ENCODE results near the gene NRN1. TPM values are rescaled to one million over a fixed set of nuclear protein-coding genes. Genes with fewer than 3 reads are reported as not detected.
A peak's percentile ranks its signal among the peaks of the same experiment; 100 is the strongest.

NRN1 gene
- total and polyA plus RNA-seq, 10 of the 15 experiments (the other 5 are each of a cell fraction or from before 2014, with no cell fraction given), result 0.13 to 22.6 (median 0.23) TPM; not detected in 1

- Histone ChIP-seq H4K20me1 (ENCODE audit: control insufficient read depth, insufficient read depth) (no peaks in the 10 kb centered on the region), H3K4me3 (peak overlapping the region; percentile 70), H3K9ac (ENCODE audit: control insufficient read depth, insufficient read depth, low read length) (no peak overlapping the region), H3K4me2 (ENCODE audit: control insufficient read depth, insufficient read depth) (peak overlapping the region; percentile 96), H3K27ac (ENCODE audit: control insufficient read depth, insufficient read depth) (no peak overlapping the region), H3K79me2 (ENCODE audit: control insufficient read depth, insufficient read depth, low read length) (no peaks in the 10 kb centered on the region), H3K27me3 (replicated peaks in 1 of 2; ENCODE audit: control insufficient read depth in 2 of 2, insufficient read depth in 2 of 2, low read length in 1 of 2) (peaks cover 12 to 35% of the 10 kb centered on the region in 2 experiments), H3K36me3 (ENCODE audit: control insufficient read depth in 2 of 2, insufficient read depth in 2 of 2, low read length in 1 of 2) (no peaks in the 10 kb centered on the region), H3K4me1 (ENCODE audit: control insufficient read depth, insufficient read depth, low read length) (peaks cover 9% of the 10 kb centered on the region), H3K9me3 (replicated peaks; ENCODE audit: control insufficient read depth, insufficient read depth, low read length) (peaks cover 9% of the 10 kb centered on the region; the same call in 2 of the 3 replicates), H2AFZ (ENCODE audit: control insufficient read depth, low read depth, low read length) (peak overlapping the region; percentile 61)
- ATAC-seq (peak; percentile 41), DNase-seq (ENCODE audit: low read depth, low spot score) (no peak), FAIRE-seq (no peak)
- in situ Hi-C loops (cut with MboI) (no loop called here), intact Hi-C loops (cut with micrococcal nuclease; ENCODE audit: unreplicated experiment) (no loop called here)
- no TSS peak for BruUV-seq (replicated peaks)
- CTCF ChIA-PET, result interaction anchor here (0.6 to 1.8 kb wide), 9 partner anchors 10 to 539 kb away, joined by 3 to 8 read pairs (median 3); no protein-coding TSS in a partner anchor
- POLR2A ChIA-PET, result interaction anchor here (0.5 to 1.5 kb wide), 5 partner anchors 11 to 1145 kb away, joined by 3 to 6 read pairs (median 4); no protein-coding TSS in a partner anchor
- SMC1A ChIA-PET (ENCODE audit: uncharacterized antibody, unreplicated experiment), result interaction anchor here (0.7 to 1.2 kb wide), 7 partner anchors 10 to 579 kb away, joined by 3 to 5 read pairs (median 3); no protein-coding TSS in a partner anchor
- WGBS (ENCODE audit: insufficient coverage, insufficient replicate concordance, low lambda C conversion rate, missing lambda C conversion rate), result 0% methylated on average over 14 of the region's 18 CpGs
- RAD21 ChIA-PET (ENCODE audit: unreplicated experiment), result interaction anchor here (0.9 to 1.4 kb wide), 4 partner anchors 11 to 537 kb away, joined by 3 to 7 read pairs (median 4); no protein-coding TSS in a partner anchor
- no peak for TF ChIP-seq MLLT1 (IDR thresholded peaks at IDR 0.05)
- peak; percentile 8; the same call in 1 of the 2 replicates for TF ChIP-seq BMI1 (IDR thresholded peaks at IDR 0.05; ENCODE audit: borderline replicate concordance)
Observed at GRCh38 chr6:6008089-6008647, 1.4 kb upstream of the NRN1 start.
